HEK293T (cell line): ENCODE data around the gene CARD11.

Experiments
- BHLHE40 ChIP-seq: fragments of 450-650 bp; IDR thresholded peaks from 2 replicates; pipeline ENCODE4 v1.6.1; 2016; ENCODE audit warnings: mild to moderate bottlenecking, moderate library complexity, borderline replicate concordance
- CTBP1 ChIP-seq: fragments of 450-650 bp; IDR thresholded peaks from 2 replicates; pipeline ENCODE4 v1.6.1; 2016; ENCODE audit warnings: borderline replicate concordance
- ELF4 ChIP-seq: fragments of 450-650 bp; IDR thresholded peaks from 2 replicates; pipeline ENCODE4 v1.6.1; 2017; ENCODE audit warnings: antibody characterized with exemption
- FOXA1 ChIP-seq: fragments of 450-650 bp; IDR thresholded peaks from 2 replicates; pipeline ENCODE4 v1.6.1; 2016; ENCODE audit warnings: mild to moderate bottlenecking
- FOXK2 ChIP-seq: fragments of 450-650 bp; IDR thresholded peaks from 2 replicates; pipeline ENCODE4 v1.6.1; 2016; ENCODE audit warnings: mild to moderate bottlenecking
- FOXM1 ChIP-seq: fragments of 450-650 bp; IDR thresholded peaks from 2 replicates; pipeline ENCODE4 v1.6.1; 2017; ENCODE audit warnings: mild to moderate bottlenecking, borderline replicate concordance
- HDGF ChIP-seq: fragments of 450-650 bp; IDR thresholded peaks from 2 replicates; pipeline ENCODE4 v1.6.1; 2017; ENCODE audit warnings: antibody characterized with exemption, borderline replicate concordance
- L3MBTL2 ChIP-seq: fragments of 450-650 bp; conservative IDR thresholded peaks from 2 replicates; pipeline ENCODE4 v1.6.1; 2016; ENCODE audit warnings: mild to moderate bottlenecking
- NFRKB ChIP-seq: fragments of 450-650 bp; IDR thresholded peaks from 2 replicates; pipeline ENCODE4 v1.6.1; 2016; ENCODE audit warnings: mild to moderate bottlenecking, moderate library complexity
- SP1 ChIP-seq: fragments of 450-650 bp; IDR thresholded peaks from 2 replicates; pipeline ENCODE4 v1.6.1; 2017
- SUZ12 ChIP-seq: fragments of 450-650 bp; IDR thresholded peaks from 2 replicates; pipeline ENCODE4 v1.6.1; 2016; ENCODE audit warnings: mild to moderate bottlenecking
- ZNF384 ChIP-seq: fragments of 450-650 bp; IDR thresholded peaks from 2 replicates; pipeline ENCODE4 v1.6.1; 2016
- TF ChIP-seq, protein P1 (sequence below): fragments of 450-650 bp; IDR thresholded peaks from 2 replicates; pipeline ENCODE4 v1.6.1; 2016

DNA sequence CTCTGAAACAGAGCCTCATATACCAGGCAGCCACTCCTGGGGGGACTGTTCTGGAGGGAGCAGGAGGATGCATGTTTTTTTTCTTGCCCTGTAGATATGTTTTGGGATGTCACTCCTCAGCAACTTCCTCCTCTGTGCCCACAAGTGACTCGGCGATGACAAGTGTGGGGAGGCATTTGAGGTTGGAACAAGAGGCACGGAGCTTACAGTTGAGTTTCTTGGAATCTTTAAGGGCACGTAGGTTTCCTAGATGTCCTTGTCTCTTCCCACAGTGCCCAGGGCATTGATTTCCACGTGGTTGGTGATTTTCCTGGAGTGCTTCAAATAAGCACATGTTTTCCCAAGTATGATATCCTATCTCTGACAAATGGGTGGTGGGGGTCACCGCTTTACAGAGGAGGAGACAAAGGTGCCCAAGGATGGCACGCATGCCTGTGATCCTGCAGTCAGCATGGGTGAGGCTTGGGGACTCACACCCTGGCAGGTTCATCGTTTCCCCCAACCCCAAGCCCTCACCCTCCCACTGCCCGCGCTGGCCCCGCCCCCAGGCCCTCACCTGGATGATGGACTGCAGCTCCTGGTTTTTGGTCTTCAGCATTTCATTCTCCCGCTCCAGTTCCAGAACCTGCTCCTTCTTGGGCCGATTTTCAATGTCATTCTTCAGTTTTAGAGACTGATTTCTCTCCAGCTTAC lies 104.3 kb downstream of the CARD11 start:
- TF ChIP-seq HDGF: no peak
- TF ChIP-seq FOXA1: no peak
- no peak for TF ChIP-seq ZNF384
- TF ChIP-seq FOXM1: no peak
- TF ChIP-seq SUZ12: no peak
- no peak for TF ChIP-seq FOXK2
- TF ChIP-seq BHLHE40: no peak
- no peak for TF ChIP-seq SP1
- TF ChIP-seq NFRKB: no peak
- no peak for TF ChIP-seq ELF4
- TF ChIP-seq, protein P1, sequence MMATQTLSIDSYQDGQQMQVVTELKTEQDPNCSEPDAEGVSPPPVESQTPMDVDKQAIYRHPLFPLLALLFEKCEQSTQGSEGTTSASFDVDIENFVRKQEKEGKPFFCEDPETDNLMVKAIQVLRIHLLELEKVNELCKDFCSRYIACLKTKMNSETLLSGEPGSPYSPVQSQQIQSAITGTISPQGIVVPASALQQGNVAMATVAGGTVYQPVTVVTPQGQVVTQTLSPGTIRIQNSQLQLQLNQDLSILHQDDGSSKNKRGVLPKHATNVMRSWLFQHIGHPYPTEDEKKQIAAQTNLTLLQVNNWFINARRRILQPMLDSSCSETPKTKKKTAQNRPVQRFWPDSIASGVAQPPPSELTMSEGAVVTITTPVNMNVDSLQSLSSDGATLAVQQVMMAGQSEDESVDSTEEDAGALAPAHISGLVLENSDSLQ: no peak
- TF ChIP-seq L3MBTL2: no peak
- TF ChIP-seq CTBP1: no peak
